Measurements from ENCODE around the gene TRAF2.

The TRAF2 gene

GRCh38 chr9:136962701-136963248 is 76.5 kb downstream of the TRAF2 start:
- DNase-seq = no peak

DNA sequence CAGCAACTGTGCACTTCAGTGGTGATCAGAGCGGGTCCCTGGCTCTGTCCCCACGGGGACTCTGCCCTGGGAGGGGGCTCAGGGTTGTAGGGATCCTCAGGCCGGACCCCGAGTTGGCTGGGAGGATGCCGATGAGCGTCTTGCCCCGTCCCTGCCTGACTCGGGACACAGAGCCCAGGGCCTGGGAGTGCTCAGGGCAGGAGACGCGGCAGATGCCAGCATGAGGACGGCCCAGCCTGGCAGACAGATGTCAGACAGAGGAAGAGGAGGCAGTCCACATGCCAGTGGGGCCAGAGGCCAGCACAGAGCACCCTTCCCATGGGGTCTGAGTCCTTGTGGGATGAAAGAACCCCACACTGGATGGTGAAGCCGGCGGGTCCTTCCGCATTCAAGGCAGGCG is 77.0 kb downstream of the TRAF2 start:
- DNase-seq = no peak

DNA sequence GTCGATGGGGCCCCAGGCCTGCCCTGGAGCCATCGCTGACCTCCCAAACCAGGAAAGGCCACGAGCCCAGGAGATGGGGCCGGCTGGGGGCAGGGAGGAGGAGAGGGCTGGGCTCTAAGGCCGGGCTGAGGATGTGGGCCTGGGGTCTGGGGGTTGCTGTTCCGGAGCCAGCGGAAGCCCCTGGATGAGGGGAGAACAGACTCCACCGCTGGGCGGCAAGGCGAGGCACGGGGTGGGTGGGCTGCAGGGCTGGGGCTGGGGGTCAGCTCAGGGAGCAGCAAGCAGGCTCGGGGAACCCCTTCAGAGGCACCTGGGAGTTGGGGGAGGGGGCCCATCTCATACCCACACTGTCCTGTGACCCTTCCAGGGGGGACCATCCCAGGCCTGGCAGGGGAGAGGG is 77.4 kb downstream of the TRAF2 start:
- no peak for DNase-seq

GRCh38 chr9:136964171-136964689 is 77.9 kb downstream of the TRAF2 start:
- DNase-seq = no peak

DNA sequence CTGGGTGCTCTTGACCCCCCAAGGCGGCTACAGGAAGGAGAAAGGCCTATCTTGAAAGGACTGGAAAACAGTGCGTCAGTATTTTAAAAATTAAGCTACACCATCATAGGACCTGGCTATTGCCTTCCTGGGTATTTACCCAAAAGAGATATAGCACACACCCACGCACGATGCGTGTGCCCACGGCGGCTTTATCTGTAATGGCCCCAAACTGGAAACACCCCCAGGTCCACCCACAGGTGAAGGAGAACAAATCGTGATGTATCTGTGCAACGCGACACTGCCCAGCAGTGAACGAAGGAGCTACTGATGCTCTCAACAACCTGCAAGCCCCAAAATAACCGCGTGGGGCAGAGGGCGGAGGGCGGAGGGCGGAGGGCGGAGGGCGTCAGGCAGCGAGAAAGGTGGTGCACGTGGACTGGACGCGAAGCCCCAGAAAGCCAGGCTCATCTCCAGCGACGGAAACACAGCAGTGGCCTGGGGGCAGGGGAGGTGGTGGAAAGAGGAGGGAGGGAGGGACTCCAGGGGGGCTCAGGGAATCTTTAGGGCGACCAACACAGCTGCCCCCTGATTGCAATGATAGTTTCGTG is 78.6 kb downstream of the TRAF2 start:
- no peak for DNase-seq

GRCh38 chr9:136965771-136966484 is 79.6 kb downstream of the TRAF2 start:
- DNase-seq = no peak

GRCh38 chr9:136968333-136969127 is 82.2 kb downstream of the TRAF2 start:
- DNase-seq = no peak

GRCh38 chr9:136969150-136969549 is 82.8 kb downstream of the TRAF2 start:
- no peak for DNase-seq

- DNase-seq = no peak
These were observed 83.5 kb downstream of the TRAF2 start for GRCh38 chr9:136969774-136970173.

GRCh38 chr9:136970361-136970760 is 84.0 kb downstream of the TRAF2 start:
- no peak for DNase-seq

DNA sequence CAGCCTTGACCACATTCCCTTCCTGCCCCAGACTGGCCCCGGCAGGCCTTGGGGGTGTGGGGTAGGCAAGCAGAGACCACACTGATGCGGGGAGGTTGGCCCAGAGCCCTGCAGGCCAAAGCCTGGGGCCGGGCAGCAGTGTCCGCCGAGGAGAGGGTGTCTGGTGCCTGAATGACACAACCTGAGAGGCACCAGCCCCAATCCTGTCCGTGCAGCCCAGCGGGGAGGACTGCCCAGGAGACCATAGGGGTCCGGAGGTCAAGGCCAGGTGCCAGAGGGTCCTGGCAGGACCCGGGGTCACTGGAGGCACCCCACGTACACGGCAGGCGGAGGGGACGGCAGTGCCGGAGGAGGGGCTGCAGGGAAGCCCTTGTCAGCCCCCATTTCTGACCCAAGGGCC is 85.4 kb downstream of the TRAF2 start:
- no peak for DNase-seq

GRCh38 chr9:136972335-136972734 is 86.0 kb downstream of the TRAF2 start:
- DNase-seq = no peak

DNA sequence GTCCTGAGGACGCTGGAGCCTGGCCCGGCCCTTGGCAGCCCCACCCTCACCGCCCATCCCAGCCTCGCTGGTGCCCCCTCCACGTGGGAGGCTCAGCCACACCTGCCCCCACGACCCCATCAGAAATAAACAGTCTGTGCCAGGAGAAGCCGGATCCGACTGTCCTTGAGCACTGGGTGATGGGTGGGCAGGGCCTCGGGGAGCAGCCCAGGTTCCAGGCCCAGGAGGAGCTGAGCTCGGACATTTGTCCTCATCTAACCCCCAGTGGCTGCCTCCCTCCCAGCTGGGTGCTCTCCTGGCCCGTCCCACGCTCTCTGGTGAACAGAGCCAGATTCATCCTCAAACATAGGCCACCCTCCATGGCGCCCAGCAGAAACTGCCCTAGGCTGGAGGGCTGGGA is 86.4 kb downstream of the TRAF2 start:
- no peak for DNase-seq

DNA sequence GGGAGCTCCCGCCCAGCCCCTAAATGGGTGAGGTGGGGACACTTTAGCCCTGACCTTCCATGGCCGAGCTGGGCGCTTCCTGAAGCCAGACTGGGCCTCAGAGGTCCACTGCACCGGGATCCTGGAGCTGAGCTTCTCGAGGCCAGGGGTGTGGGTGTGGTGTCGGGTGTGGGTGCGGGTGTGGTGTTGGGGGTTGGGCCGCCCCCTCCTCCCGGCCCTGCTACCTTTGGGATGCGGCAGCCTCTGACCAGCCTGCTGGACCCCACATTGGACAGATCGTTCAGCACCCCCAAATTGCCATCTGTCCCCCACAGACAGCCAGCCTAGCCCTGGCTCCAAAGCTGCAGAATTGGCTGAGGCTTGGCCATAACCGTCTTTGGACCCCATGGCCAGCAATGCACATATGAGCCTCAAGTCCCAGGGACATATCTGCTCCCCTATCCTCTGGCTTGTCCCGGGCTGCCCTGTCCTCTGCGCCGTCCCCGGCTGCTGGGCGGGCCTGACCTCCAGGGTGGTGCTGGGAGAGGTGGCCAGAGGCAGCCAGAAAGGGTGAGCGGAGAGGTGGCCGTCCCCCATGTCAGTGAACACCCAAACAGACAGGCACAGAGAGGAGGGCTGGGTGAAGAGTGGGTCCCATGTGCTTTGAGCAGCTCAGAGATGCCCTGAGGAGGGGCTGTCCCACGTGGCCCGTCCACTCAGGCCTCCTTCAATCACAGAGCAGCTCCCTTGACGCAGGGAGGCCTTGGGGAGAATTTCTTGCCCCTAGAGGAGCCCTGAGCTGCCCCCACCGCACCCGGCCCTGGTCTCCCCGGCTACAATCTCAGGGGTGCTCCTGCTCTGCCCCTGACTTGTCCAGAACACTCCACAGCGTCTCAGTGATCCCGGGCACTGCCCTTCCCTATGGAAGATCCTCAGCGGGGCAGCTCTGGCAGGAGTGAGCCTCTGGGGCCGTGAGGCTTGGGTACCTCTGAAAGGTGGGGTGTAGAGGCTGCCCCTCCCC is 87.6 kb downstream of the TRAF2 start:
- no peak for DNase-seq

DNA sequence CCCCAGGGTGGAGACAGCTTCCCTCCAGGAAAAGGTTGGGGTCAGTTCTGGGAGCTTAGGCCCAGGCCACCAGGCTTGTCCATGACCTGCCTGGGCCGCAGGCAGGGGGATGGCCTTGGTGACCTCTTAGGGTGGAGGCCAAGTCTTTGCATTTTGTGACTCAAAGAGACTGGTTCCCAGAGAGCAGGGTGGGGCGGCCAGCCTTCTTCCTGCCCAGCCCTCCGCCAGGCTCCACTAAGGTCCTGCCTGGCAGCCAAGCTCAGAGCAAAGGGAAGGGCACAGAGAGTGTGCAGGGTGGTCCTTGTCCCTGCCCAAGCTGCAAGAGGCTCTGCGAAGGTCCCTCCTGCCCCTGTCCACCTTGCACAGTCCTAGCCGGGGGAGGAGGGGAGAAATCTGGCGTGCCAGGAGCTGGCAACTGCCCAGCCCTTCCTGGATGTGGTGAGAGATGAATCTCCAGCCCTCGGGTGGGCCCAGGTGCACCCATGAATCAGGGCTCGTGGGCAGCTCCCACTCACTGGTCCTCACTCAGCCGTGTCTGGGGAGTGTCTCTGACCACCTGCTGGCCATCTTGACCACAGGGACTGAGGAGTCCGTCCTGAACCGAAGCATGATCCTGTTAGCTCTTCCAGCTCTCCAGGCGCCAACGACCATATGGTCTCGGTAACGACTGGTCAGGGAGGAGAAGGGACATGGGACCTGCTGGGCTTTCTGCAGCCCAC is 88.7 kb downstream of the TRAF2 start:
- no peak for DNase-seq

DNA sequence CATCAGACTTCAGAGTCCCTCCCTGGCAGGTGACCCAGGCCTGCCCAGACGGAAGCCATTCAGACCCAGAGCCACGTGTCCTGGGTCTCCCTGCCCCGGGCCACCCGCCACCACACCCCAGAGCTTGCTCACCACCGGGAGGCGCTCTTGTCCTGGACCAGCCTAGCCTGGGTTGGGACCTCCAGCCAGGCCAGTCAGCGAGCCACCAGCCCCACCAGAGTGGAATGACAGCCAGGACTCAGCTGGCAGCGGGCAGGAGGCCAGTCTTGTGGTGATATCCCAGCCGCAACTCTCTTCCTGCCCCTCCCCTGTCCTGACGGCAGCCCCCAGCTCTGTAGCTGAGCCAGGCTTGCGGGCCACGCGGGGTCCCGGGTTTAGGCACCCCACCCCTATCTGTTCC is 89.3 kb downstream of the TRAF2 start:
- no peak for DNase-seq
